ENCODE measurements around the gene ARHGEF39. TPM values are rescaled to one million over a fixed set of nuclear protein-coding genes. Genes with fewer than 3 reads are reported as not detected.
A peak's percentile ranks its signal among the peaks of the same experiment; 100 is the strongest.

Gene ARHGEF39
- total and polyA plus RNA-seq, 7 donors, result 0.07 to 0.79 (median 0.20) TPM; not detected in 1

- no peak overlapping the region for H3K4me3 ChIP-seq
- peaks cover 13% of the 10 kb centered on the region for H3K4me1 ChIP-seq
- peak overlapping the region; percentile 46 for H3K27ac ChIP-seq
- peak; percentile 46 to 74 for DNase-seq
- 32 to 41% (median 38%) methylated on average over 9 of the region's 9 CpGs for WGBS, 3 donors
- H3K36me3 ChIP-seq (ENCODE audit: insufficient read depth in 1 of 2, low read depth in 1 of 2), result peaks cover 20 to 62% of the 10 kb centered on the region in 2 donors
- H3K27me3 ChIP-seq (ENCODE audit: insufficient read depth in 3 of 3, low read length in 2 of 3), result no peaks in the 10 kb centered on the region
- TF ChIP-seq, protein P1, sequence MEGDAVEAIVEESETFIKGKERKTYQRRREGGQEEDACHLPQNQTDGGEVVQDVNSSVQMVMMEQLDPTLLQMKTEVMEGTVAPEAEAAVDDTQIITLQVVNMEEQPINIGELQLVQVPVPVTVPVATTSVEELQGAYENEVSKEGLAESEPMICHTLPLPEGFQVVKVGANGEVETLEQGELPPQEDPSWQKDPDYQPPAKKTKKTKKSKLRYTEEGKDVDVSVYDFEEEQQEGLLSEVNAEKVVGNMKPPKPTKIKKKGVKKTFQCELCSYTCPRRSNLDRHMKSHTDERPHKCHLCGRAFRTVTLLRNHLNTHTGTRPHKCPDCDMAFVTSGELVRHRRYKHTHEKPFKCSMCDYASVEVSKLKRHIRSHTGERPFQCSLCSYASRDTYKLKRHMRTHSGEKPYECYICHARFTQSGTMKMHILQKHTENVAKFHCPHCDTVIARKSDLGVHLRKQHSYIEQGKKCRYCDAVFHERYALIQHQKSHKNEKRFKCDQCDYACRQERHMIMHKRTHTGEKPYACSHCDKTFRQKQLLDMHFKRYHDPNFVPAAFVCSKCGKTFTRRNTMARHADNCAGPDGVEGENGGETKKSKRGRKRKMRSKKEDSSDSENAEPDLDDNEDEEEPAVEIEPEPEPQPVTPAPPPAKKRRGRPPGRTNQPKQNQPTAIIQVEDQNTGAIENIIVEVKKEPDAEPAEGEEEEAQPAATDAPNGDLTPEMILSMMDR (IDR thresholded peaks at IDR 0.05), result peak; percentile 82
- H3K9me3 ChIP-seq, result no peaks in the 10 kb centered on the region
- intact Hi-C loops (cut with DNase I), result loop anchor here (5.0 to 10.0 kb wide), 3 partner anchors 34 to 212 kb away; partner anchors contain the start of gene TESK1 (in 1 of the 2)
- peak; percentile 71 to 85 (median 76) for ATAC-seq
Measured at GRCh38 chr9:35696520-35697215, 31.7 kb upstream of the ARHGEF39 start.

GRCh38 chr9:35695943-35696401 is 31.0 kb upstream of the ARHGEF39 start:
- H3K4me1 ChIP-seq, result peaks cover 19% of the 10 kb centered on the region
- H3K27ac ChIP-seq, result peak overlapping the region; percentile 46
- H3K4me3 ChIP-seq, result no peak overlapping the region
- H3K9me3 ChIP-seq, result no peaks in the 10 kb centered on the region
- intact Hi-C loops (cut with DNase I), result loop anchor here (5.0 to 10.0 kb wide), 3 partner anchors 34 to 211 kb away; partner anchors contain the start of gene TESK1 (in 1 of the 2)
- DNase-seq (peak in 1 of 2 donors; percentile 22), ATAC-seq (peak; percentile 21 to 46 (median 24))
- peaks cover 20 to 55% of the 10 kb centered on the region in 2 donors for H3K36me3 ChIP-seq (ENCODE audit: insufficient read depth in 1 of 2, low read depth in 1 of 2)
- TF ChIP-seq, protein P1 (IDR thresholded peaks at IDR 0.05), result no peak
- no peaks in the 10 kb centered on the region for H3K27me3 ChIP-seq (ENCODE audit: insufficient read depth in 3 of 3, low read length in 2 of 3)
- WGBS, 3 donors, result 53 to 91% (median 62%) methylated on average over 3 of the region's 3 CpGs

DNA sequence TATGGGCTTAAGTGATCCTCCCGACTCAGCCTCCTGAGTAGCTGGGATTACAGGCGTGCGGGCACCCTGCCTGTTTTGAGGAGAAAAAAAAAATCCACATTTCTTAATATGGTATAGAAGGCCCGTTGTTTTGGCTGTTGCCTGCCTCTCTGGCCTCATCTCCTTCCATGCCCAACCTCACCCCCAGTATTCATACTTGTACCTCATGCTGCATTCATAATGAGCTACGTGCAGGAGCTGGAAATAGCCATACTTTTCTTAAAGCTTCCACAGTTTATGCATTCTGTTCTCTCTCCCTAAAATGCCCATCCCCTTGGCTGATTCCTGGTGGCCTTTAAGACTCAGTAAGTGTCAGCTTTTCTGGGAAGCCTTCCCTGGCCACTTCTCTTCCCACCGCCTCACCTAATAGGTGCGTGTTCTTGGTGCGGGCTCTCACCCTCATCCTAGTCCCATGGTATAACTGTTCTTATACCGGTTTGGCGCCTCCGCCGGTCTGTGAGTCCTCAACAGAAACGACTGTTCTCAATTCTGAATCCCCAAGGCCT is 26.8 kb upstream of the ARHGEF39 start:
- Histone ChIP-seq H3K36me3 (ENCODE audit: insufficient read depth in 1 of 2, low read depth in 1 of 2) (peaks cover 0 to 26% of the 10 kb centered on the region in 2 donors), H3K27me3 (ENCODE audit: insufficient read depth in 3 of 3, low read length in 2 of 3) (no peaks in the 10 kb centered on the region), H3K9me3 (no peaks in the 10 kb centered on the region), H3K4me1 (peaks cover 19% of the 10 kb centered on the region), H3K4me3 (peak overlapping the region; percentile 100), H3K27ac (peak overlapping the region; percentile 100)
- intact Hi-C loops (cut with DNase I), result loop anchor here (2.0 to 10.0 kb wide), 3 partner anchors 37 to 207 kb away; partner anchors contain the start of gene TESK1 (in 1 of the 2)
- no peak for ATAC-seq
- TF ChIP-seq, protein P1 (IDR thresholded peaks at IDR 0.05), result no peak
- WGBS, 3 donors, result 54 to 69% (median 62%) methylated on average over 13 of the region's 13 CpGs
- DNase-seq, result no peak

DNA sequence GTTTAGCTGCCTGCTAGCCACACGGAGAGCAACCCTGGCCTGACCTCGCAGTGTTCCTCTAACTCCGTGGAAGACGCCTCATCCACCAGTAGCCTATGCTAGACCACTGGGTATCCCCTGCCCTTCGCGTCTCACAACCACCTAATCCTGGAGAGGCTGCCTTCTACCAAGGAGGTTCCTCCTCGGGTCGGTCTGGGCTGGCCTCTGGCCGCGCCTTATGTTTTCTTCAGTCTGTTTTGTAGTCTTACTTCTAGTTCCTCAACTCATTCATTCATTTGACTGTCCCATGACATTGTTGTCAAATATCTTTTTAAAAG is 26.3 kb upstream of the ARHGEF39 start:
- peaks cover 0 to 21% of the 10 kb centered on the region in 2 donors for H3K36me3 ChIP-seq (ENCODE audit: insufficient read depth in 1 of 2, low read depth in 1 of 2)
- ATAC-seq, result no peak
- intact Hi-C loops (cut with DNase I), result loop anchor here (2.0 to 10.0 kb wide), 3 partner anchors 38 to 206 kb away; partner anchors contain the start of gene TESK1 (in 1 of the 2)
- peak overlapping the region; percentile 100 for H3K27ac ChIP-seq
- peak overlapping the region; percentile 100 for H3K4me3 ChIP-seq
- peaks cover 19% of the 10 kb centered on the region for H3K4me1 ChIP-seq
- H3K9me3 ChIP-seq, result no peaks in the 10 kb centered on the region
- TF ChIP-seq, protein P1 (IDR thresholded peaks at IDR 0.05), result no peak
- DNase-seq, result no peak
- H3K27me3 ChIP-seq (ENCODE audit: insufficient read depth in 3 of 3, low read length in 2 of 3), result no peaks in the 10 kb centered on the region
- 16 to 17% (median 16%) methylated on average over 9 to 10 of the region's 10 CpGs for WGBS, 3 donors

Data from psoas muscle (tissue), 8 donors.